ENCODE data around the gene SSTR5.

SSTR5 gene

DNA sequence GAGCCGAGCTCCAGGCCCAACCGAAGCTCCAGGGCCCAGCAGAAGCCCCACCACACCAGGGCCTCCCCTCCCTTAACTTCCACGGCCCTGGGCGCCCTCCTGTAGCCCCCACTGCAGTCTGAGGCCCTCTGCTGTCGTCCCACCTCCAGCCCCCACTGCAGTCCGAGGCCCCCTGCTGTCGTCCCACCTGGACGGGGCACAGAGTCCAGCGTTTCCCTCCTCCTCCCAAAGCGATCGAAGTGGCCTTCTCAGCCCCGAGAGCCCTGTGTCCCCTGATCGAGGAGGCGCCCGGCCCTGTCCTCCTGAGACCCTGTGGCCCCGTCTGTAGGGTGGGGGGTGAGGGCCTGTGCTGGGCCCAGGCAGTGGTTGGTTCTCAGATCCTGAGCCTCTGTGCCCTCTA is 54.6 kb downstream of the SSTR5 start:
- DNase-seq: no peak

DNA sequence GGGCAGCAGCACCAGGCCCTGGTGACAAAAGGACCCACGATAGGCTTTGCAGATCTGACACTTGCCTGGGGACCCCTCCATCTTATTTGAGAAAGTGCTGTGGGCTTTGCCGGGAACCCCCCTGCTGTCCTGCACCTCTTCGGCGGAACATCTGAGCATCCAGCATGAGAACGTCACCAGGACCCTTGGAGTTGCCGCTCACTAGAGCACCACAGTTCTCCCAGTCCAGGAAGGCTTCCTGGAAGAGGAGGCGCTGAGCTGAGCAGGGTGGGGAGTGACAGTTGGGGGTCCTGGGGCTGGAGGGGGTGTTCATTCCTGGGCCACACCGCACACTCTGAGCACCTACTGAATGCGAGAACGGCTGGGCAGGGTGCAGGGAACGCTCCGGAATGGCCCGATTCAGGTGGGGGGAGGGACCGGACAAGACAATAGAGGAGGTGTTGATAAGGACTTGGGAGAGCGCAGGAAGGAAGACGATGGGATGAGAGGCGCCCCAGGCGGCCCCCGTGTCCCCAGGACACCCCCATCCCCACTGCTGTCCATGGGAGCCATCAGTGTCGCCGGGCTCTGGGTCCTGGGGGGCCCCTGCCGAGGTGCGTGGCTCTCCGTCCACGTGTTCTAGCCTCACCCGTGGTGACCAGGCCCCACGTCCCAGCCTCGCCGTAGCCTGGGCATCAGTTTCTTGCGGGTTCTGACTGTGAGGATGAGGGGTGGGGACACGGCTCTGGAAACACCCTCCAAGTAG is 55.6 kb downstream of the SSTR5 start:
- DNase-seq: no peak

DNA sequence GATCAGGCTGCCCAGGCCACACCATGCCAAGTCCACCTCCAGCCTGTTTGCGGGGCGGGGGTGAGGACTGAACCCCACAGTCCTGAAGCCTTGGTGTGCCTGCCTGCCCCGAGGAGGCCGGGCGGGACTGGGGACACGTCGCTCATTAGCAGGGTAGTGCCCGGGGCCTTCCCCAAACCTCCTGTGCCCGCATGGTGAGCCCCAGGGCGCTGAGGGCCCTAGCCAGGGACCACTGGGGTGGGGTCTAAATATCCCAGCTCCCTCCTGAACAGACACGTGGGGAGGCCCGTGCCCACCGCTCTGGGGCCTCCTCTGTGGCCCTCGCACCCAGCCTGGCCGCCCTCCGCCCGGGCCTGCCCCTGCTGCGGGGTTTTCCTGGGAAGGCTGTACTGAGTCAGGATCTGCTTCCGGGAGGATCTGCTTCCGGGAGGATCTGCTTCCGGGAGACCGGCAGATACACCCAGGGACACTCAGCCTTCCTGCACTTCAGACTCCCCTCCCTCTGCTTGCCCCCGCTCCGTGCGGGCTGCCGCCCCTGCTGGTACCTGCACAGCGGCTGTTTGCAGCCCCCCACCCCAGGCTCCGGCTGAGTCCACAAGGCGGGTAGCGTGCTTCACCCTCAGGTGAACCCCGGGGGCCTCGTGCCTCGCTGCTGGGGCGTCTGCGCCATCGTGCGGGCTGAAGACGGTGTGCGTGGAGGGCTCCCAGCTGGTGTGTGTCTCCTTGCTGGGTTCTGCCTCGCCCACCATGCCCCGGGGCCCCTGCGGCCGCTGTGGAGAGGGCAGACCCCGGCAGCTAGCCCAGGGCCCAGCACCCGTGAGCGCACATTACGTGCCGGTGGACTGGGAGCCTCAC is 56.8 kb downstream of the SSTR5 start:
- no peak for DNase-seq

DNA sequence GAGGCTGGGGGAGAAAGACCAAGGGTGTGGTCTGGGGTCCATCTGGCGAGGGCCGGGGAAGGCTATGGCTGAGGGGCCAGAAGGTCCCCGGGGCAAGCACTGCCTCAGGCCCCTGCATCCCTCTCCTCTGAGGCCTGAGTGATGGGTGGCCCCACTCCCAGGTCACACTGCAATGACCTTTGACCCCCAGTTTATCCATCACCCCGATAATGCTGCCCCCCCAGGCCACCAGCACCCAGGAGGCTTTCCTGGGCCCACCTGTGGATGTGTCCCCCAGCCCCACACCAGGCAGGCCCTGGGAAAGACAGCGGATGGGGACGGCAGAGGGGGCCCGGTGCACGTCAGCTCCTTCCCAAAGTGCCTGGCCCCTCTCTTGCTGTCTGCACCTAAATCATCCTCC is 57.8 kb downstream of the SSTR5 start:
- DNase-seq: no peak

Measured in NCI-H446 treated with DMSO at 0.1 percent for 48 hours (cell line).